H1 (cell line): ENCODE measurements around the gene ASIC2. TPM values are rescaled to one million over a fixed set of nuclear protein-coding genes. Genes with fewer than 3 reads are reported as not detected.

Experiments
- CTCF ChIA-PET: fragments of 300-600 bp; sonication (Branson Sonifier 250); formaldehyde crosslinking; loops from one replicate; lab custom pipeline; 2021; ENCODE audit not compliant: partially characterized antibody; lab: Charles Lee
- POLR2A ChIA-PET: fragments of 300-600 bp; sonication (Branson Sonifier 250); formaldehyde crosslinking; loops from one replicate; lab custom pipeline; 2021; ENCODE audit warnings: inconsistent platforms; ENCODE audit not compliant: partially characterized antibody; lab: Charles Lee
- DNase-seq, 2 experiments: peaks; one replicate each; pipeline versions ENCODE4 v3.0.0 to v3.0.0-alpha.2; 2010 to 2022; ENCODE audit warnings: low spot score in 2 of 2, low read depth in 1 of 2, mixed read lengths in 1 of 2
- FAIRE-seq: peaks from 2 replicates; lab custom pipeline; 2011; peaks lifted over from hg19 to GRCh38; lab: Jason Lieb, UNC
- H2AFZ ChIP-seq: 2 replicates; pipeline ENCODE4 v1.8.1; 2012; ENCODE audit warnings: low read length, inconsistent platforms
- H2AK5ac ChIP-seq: 2 replicates; pipeline ENCODE4 v1.6.1; 2013; ENCODE audit warnings: low read depth, low read length
- H2BK120ac ChIP-seq: replicated peaks from 2 replicates; pipeline ENCODE3; 2013; ENCODE audit warnings: low read depth, low read length, inconsistent platforms
- H2BK12ac ChIP-seq: 2 replicates; pipeline ENCODE4 v1.6.1; 2013; ENCODE audit warnings: low read depth, low read length
- H2BK15ac ChIP-seq: 2 replicates; pipeline ENCODE4 v1.6.1; 2013; ENCODE audit warnings: low read length
- H2BK20ac ChIP-seq: 2 replicates; pipeline ENCODE4 v1.6.1; 2013; ENCODE audit warnings: low read length
- H2BK5ac ChIP-seq: 2 replicates; pipeline ENCODE4 v1.6.1; 2013; ENCODE audit warnings: low read depth, low read length
- H3K14ac ChIP-seq: 2 replicates; pipeline ENCODE4 v1.6.1; 2013; ENCODE audit warnings: inconsistent platforms; ENCODE audit not compliant: insufficient read length
- H3K18ac ChIP-seq: 2 replicates; pipeline ENCODE4 v1.6.1; 2013; ENCODE audit warnings: low read length; ENCODE audit errors: extremely low read depth
- H3K23ac ChIP-seq: 2 replicates; pipeline ENCODE4 v1.6.1; 2013; ENCODE audit warnings: inconsistent platforms; ENCODE audit not compliant: insufficient read length
- H3K23me2 ChIP-seq: 2 replicates; pipeline ENCODE4 v1.6.1; 2013; ENCODE audit warnings: low read depth, low read length
- H3K27ac ChIP-seq: 2 replicates; pipeline ENCODE4 v1.6.1; 2011; ENCODE audit warnings: low read depth, low read length, inconsistent platforms
- H3K27me3 ChIP-seq, 4 experiments: replicated peaks in 1 of 4; 1 replicate in 1 of 4; 2 replicates in 3 of 4; pipeline versions ENCODE4 v1.6.1 to v1.8.1; 2011 to 2013; ENCODE audit warnings: low read length in 3 of 4, mild to moderate bottlenecking in 3 of 4, inconsistent platforms in 2 of 4, mixed read lengths in 2 of 4, moderate library complexity in 1 of 4; ENCODE audit not compliant: control insufficient read depth in 3 of 4, insufficient read depth in 3 of 4; ENCODE audit errors: extremely low read depth in 1 of 4
- H3K36me3 ChIP-seq, 4 experiments: 2 replicates each; pipeline versions ENCODE4 v1.6.1 to v1.8.1; 2011 to 2013; ENCODE audit warnings: mild to moderate bottlenecking in 4 of 4, low read length in 3 of 4, moderate library complexity in 2 of 4, control low read depth in 1 of 4, inconsistent platforms in 1 of 4; ENCODE audit not compliant: insufficient read depth in 4 of 4, control insufficient read depth in 2 of 4
- H3K4ac ChIP-seq: replicated peaks from 2 replicates; pipeline ENCODE3; 2013; ENCODE audit warnings: low read length, low read depth, mixed read lengths, inconsistent platforms; ENCODE audit not compliant: insufficient read length
- H3K4me1 ChIP-seq, 4 experiments: replicated peaks in 1 of 4; 1 replicate in 1 of 4; 2 replicates in 3 of 4; pipeline versions ENCODE4 v1.6.1 to v1.8.1; 2011 to 2013; ENCODE audit warnings: low read length in 3 of 4, inconsistent platforms in 2 of 4, mixed read lengths in 1 of 4; ENCODE audit not compliant: insufficient read depth in 4 of 4, control insufficient read depth in 3 of 4
- H3K4me2 ChIP-seq, 2 experiments: 2 replicates each; pipeline versions ENCODE4 v1.6.1 to v1.8.1; 2011 to 2013; ENCODE audit warnings: low read depth in 2 of 2, low read length in 2 of 2, control low read depth in 1 of 2, inconsistent platforms in 1 of 2, mild to moderate bottlenecking in 1 of 2; ENCODE audit not compliant: insufficient read depth in 1 of 2
- H3K4me3 ChIP-seq, 4 experiments: fragments of 200-600, 300-600 bp in 1 of 4; sonication (generic), shearing (Covaris generic), sonication (Bioruptor Twin) in 1 of 4; 2 replicates each; pipeline versions ENCODE4 v1.5.1 to v1.8.1; 2011 to 2016; ENCODE audit warnings: low read length in 4 of 4, low read depth in 3 of 4, control low read depth in 2 of 4, inconsistent platforms in 2 of 4, mild to moderate bottlenecking in 2 of 4, mixed read lengths in 1 of 4, moderate library complexity in 1 of 4; ENCODE audit not compliant: insufficient read depth in 2 of 4; ENCODE audit errors: extremely low read depth in 1 of 4
- H3K56ac ChIP-seq: replicated peaks from 2 replicates; pipeline ENCODE3; 2013; ENCODE audit warnings: low read depth, mild to moderate bottlenecking, mixed read lengths, low read length, inconsistent platforms; ENCODE audit not compliant: insufficient read length
- H3K79me1 ChIP-seq: 2 replicates; pipeline ENCODE4 v1.6.1; 2013; ENCODE audit warnings: low read depth, low read length, control low read depth
- H3K79me2 ChIP-seq, 2 experiments: 2 replicates each; pipeline versions ENCODE4 v1.6.1 to v1.8.1; 2012 to 2013; ENCODE audit warnings: low read length in 2 of 2, mild to moderate bottlenecking in 2 of 2, inconsistent platforms in 1 of 2; ENCODE audit not compliant: insufficient read depth in 2 of 2, control insufficient read depth in 1 of 2
- H3K9ac ChIP-seq, 4 experiments: replicated peaks in 1 of 4; 1 replicate in 1 of 4; 2 replicates in 3 of 4; pipeline versions ENCODE4 v1.6.1 to v1.8.1; 2011 to 2013; ENCODE audit warnings: low read depth in 3 of 4, low read length in 3 of 4, control low read depth in 2 of 4, mild to moderate bottlenecking in 2 of 4, moderate library complexity in 2 of 4, inconsistent platforms in 1 of 4; ENCODE audit errors: extremely low read depth in 1 of 4
- H3K9me3 ChIP-seq, 2 experiments: 2 replicates each; pipeline versions ENCODE4 v1.6.1 to v1.8.1; 2012 to 2013; ENCODE audit warnings: mild to moderate bottlenecking in 2 of 2, moderate library complexity in 2 of 2, control low read depth in 1 of 2, inconsistent platforms in 1 of 2, low read depth in 1 of 2, low read length in 1 of 2, mixed read lengths in 1 of 2; ENCODE audit not compliant: insufficient read depth in 2 of 2
- H4K20me1 ChIP-seq, 2 experiments: replicated peaks in 1 of 2; 2 replicates each; pipeline versions ENCODE3 to v1.8.1; 2011 to 2013; ENCODE audit warnings: inconsistent platforms in 2 of 2, low read length in 2 of 2, mild to moderate bottlenecking in 1 of 2; ENCODE audit not compliant: insufficient read depth in 2 of 2, control insufficient read depth in 1 of 2
- H4K5ac ChIP-seq: 2 replicates; pipeline ENCODE4 v1.6.1; 2013; ENCODE audit warnings: low read length, low read depth, mixed read lengths, inconsistent platforms; ENCODE audit not compliant: insufficient read length
- H4K8ac ChIP-seq: 2 replicates; pipeline ENCODE4 v1.8.0; 2013; ENCODE audit warnings: mild to moderate bottlenecking, moderate library complexity, low read length, inconsistent platforms; ENCODE audit not compliant: insufficient read depth; ENCODE audit errors: extremely low read depth
- H4K91ac ChIP-seq: replicated peaks from 2 replicates; pipeline ENCODE3; 2013; ENCODE audit warnings: low read length, mixed read lengths, inconsistent platforms; ENCODE audit not compliant: insufficient read length
- ATF3 ChIP-seq: IDR thresholded peaks from 2 replicates; pipeline ENCODE4 v1.6.1; 2011; ENCODE audit warnings: low read depth, mild to moderate bottlenecking, low read length; ENCODE audit not compliant: insufficient read depth
- BCL11A ChIP-seq, 2 experiments: IDR thresholded peaks; one replicate each; pipeline ENCODE4 v1.6.1; 2011; ENCODE audit warnings: low read depth in 2 of 2, low read length in 2 of 2, mild to moderate bottlenecking in 2 of 2
- EP300 ChIP-seq, 2 experiments: IDR thresholded peaks; 1 replicate in 1 of 2; 2 replicates in 1 of 2; pipeline ENCODE4 v1.6.1; 2011 to 2012; ENCODE audit warnings: low read depth in 2 of 2, low read length in 2 of 2, mild to moderate bottlenecking in 2 of 2, borderline replicate concordance in 1 of 2, inconsistent platforms in 1 of 2, moderate library complexity in 1 of 2
- HDAC6 ChIP-seq: IDR thresholded peaks from one replicate; pipeline ENCODE4 v1.7.1; 2012; ENCODE audit warnings: low read depth, mild to moderate bottlenecking, inconsistent platforms, low read length, moderate library complexity
- NRF1 ChIP-seq: IDR thresholded peaks from 2 replicates; pipeline ENCODE4 v1.6.1; 2011; ENCODE audit warnings: mild to moderate bottlenecking, low read depth, low read length, improper control_type of control experiment
- PHF8 ChIP-seq: fragments of 200-600 bp; sonication (generic); conservative IDR thresholded peaks from 2 replicates; pipeline ENCODE4 v1.7.1; 2012; ENCODE audit warnings: low read depth, mild to moderate bottlenecking, inconsistent platforms, low read length, moderate library complexity
- RAD21 ChIP-seq, 2 experiments: IDR thresholded peaks in 1 of 2; conservative IDR thresholded peaks in 1 of 2; 2 replicates each; pipeline ENCODE4 v1.6.1; 2011; ENCODE audit warnings: low read depth in 2 of 2, low read length in 2 of 2, improper control_type of control experiment in 1 of 2, inconsistent platforms in 1 of 2, mild to moderate bottlenecking in 1 of 2, moderate library complexity in 1 of 2
- SIN3A ChIP-seq, 2 experiments: IDR thresholded peaks in 1 of 2; conservative IDR thresholded peaks in 1 of 2; 2 replicates each; pipeline ENCODE4 v1.6.1; 2011 to 2012; ENCODE audit warnings: low read length in 2 of 2, improper control_type of control experiment in 1 of 2, low read depth in 1 of 2, mild to moderate bottlenecking in 1 of 2
- SRF ChIP-seq: IDR thresholded peaks from 2 replicates; pipeline ENCODE4 v1.6.1; 2011; ENCODE audit warnings: mild to moderate bottlenecking, low read depth, low read length, moderate library complexity
- SUZ12 ChIP-seq: fragments of 200-600 bp; sonication (generic); IDR thresholded peaks from 2 replicates; pipeline ENCODE4 v1.6.1; 2012; ENCODE audit warnings: mild to moderate bottlenecking, inconsistent platforms, low read length, moderate library complexity, mixed read lengths
- TAF1 ChIP-seq: IDR thresholded peaks from 2 replicates; pipeline ENCODE4 v1.6.1; 2011; ENCODE audit warnings: mild to moderate bottlenecking, low read depth, low read length
- TAF7 ChIP-seq: optimal IDR thresholded peaks from 2 replicates; pipeline ENCODE3; 2011; ENCODE audit warnings: low read depth, mild to moderate bottlenecking, inconsistent platforms, low read length, moderate library complexity, borderline replicate concordance
- WGBS, 2 experiments: shearing (Covaris generic) in 1 of 2; methylation state at CpG; one replicate each; pipeline versions ENCODE4 v1.1.6 to v1.1.7; 2013 to 2015; ENCODE audit warnings: low lambda C conversion rate in 2 of 2, mixed read lengths in 2 of 2, inconsistent platforms in 1 of 2, low coverage in 1 of 2, missing lambda C conversion rate in 1 of 2; ENCODE audit not compliant: insufficient replicate concordance in 2 of 2, insufficient coverage in 1 of 2, insufficient read length in 1 of 2; ENCODE audit errors: extremely low coverage in 1 of 2, missing lambda C conversion rate in 1 of 2; 5-methylcytosine and 5-hydroxymethylcytosine counted together
- polyA plus RNA-seq, 7 experiments: library from polyadenylated mRNA; depleted of rRNA in 3 of 7; stranded (reverse) in 5 of 7; unstranded in 2 of 7; fragments of >200 nt in 5 of 7; fragments of 200-250 nt in 2 of 7; gene quantifications; 1 replicate in 5 of 7; 2 replicates in 1 of 7; 4 replicates in 1 of 7; pipeline versions ENCODE4 v1.2.1 to v1.2.3, GENCODE V29; 2011 to 2013; ENCODE audit warnings: missing spikeins in 2 of 7, mixed read lengths in 2 of 7
- total RNA-seq: library from RNA; stranded (reverse); fragmentation: NEBNext Ultra II Directional; extraction: Animal tissue kit (Norgen Biotek cat#: 25700); gene quantifications from 2 replicates; pipeline ENCODE4 v1.2.1, GENCODE V29; 2021

Gene ASIC2
- total and polyA plus RNA-seq, 2 of the 8 experiments (the other 6 are each of a cell fraction or from before 2014, with no cell fraction given): 0.86 to 1.2 TPM

- H3K36me3 ChIP-seq: no peaks in the 10 kb centered on the region
- H2AK5ac ChIP-seq: 0 out of 2 replicates have a peak overlapping the region, but pooled peaks have one; percentile 13
- FAIRE-seq (no peak), DNase-seq (no peak)
- H4K20me1 ChIP-seq: no peaks in the 10 kb centered on the region
- WGBS, 2 experiments: 83% methylated on average over 3 of the region's 3 CpGs; no CpG with 5 or more reads in 1 of the 2 experiments
- 0 out of 2 replicates have a peak overlapping the region, but pooled peaks have one; percentile 67 for H2BK15ac ChIP-seq
- no peak overlapping the region for H4K5ac ChIP-seq
- no peak overlapping the region for H2BK120ac ChIP-seq
- H4K91ac ChIP-seq: no peak overlapping the region
- H3K27ac ChIP-seq: no peak overlapping the region
- H3K4me2 ChIP-seq: no peak overlapping the region
- H3K9me3 ChIP-seq: no peaks in the 10 kb centered on the region
- no peak overlapping the region for H3K23ac ChIP-seq
- no peak overlapping the region for H3K9ac ChIP-seq
- no peak overlapping the region for H2BK5ac ChIP-seq
- POLR2A ChIA-PET: no interaction called here
- no peaks in the 10 kb centered on the region for H3K79me1 ChIP-seq
- H3K18ac ChIP-seq: no peak overlapping the region
- H3K4me1 ChIP-seq: peaks cover 5 to 13% (median 7%) of the 10 kb centered on the region in 4 experiments; a peak in 6 of 7 replicates
- peak overlapping the region; percentile 25 for H3K4ac ChIP-seq
- H3K14ac ChIP-seq: no peak overlapping the region
- no peak overlapping the region for H3K56ac ChIP-seq
- H2BK20ac ChIP-seq: 0 out of 2 replicates have a peak overlapping the region, but pooled peaks have one; percentile 32
- 0 out of 2 replicates have a peak overlapping the region, but pooled peaks have one; percentile 39 for H2BK12ac ChIP-seq
- no peak overlapping the region for H4K8ac ChIP-seq
- no peak overlapping the region for H3K4me3 ChIP-seq
- peaks cover 0 to 13% (median 8%) of the 10 kb centered on the region in 4 experiments; a peak in 4 of 7 replicates for H3K27me3 ChIP-seq
- CTCF ChIA-PET: no interaction called here
- H3K23me2 ChIP-seq: no peaks in the 10 kb centered on the region
- no peaks in the 10 kb centered on the region for H3K79me2 ChIP-seq
- H2AFZ ChIP-seq: no peak overlapping the region
- no peak for TF ChIP-seq NRF1
- no peak for TF ChIP-seq EP300 (IDR thresholded peaks at IDR 0.05; ENCODE audit: borderline replicate concordance in 1 of 2, low read depth in 2 of 2, low read length in 2 of 2)
- TF ChIP-seq SIN3A (conservative IDR thresholded peaks at IDR 0.05 in 1 of 2, IDR thresholded peaks at IDR 0.05 in 1 of 2; ENCODE audit: low read depth in 1 of 2, low read length in 2 of 2): no peak
- no peak for TF ChIP-seq HDAC6
- TF ChIP-seq RAD21 (IDR thresholded peaks at IDR 0.05 in 1 of 2, conservative IDR thresholded peaks at IDR 0.05 in 1 of 2; ENCODE audit: low read depth in 2 of 2, low read length in 2 of 2): no peak
- TF ChIP-seq SUZ12: no peak
- no peak for TF ChIP-seq ATF3
- TF ChIP-seq TAF7: no peak
- TF ChIP-seq TAF1: no peak
- no peak for TF ChIP-seq BCL11A (IDR thresholded peaks at IDR 0.05; ENCODE audit: low read depth in 2 of 2, low read length in 2 of 2)
- no peak for TF ChIP-seq SRF
- TF ChIP-seq PHF8: no peak
Measured at GRCh38 chr17:33342025-33342424, 48.9 kb upstream of the ASIC2 start.
